Caco-2 (cell line): ENCODE measurements around the gene ZBTB47. TPM values are rescaled to one million over a fixed set of nuclear protein-coding genes. Genes with fewer than 3 reads are reported as not detected.

ENCODE experiments used
- BruUV-seq: library from RNA; stranded (reverse); fragments of 400-500 nt; replicated peaks from 2 replicates; lab custom pipeline; 2021; lab: Mats Ljungman, UMichigan
- CTCF ChIA-PET: fragments of 300-600 bp; sonication (Branson Sonifier 250); formaldehyde crosslinking; loops from one replicate; lab custom pipeline; 2022; ENCODE audit warnings: antibody characterized with exemption; lab: Charles Lee
- POLR2A ChIA-PET: fragments of 300-600 bp; sonication (Branson Sonifier 250); formaldehyde crosslinking; loops from one replicate; lab custom pipeline; 2022; ENCODE audit warnings: antibody characterized with exemption; lab: Charles Lee
- DNase-seq, 2 experiments: peaks; one replicate each; pipeline versions ENCODE4 v3.0.0 to v3.0.0-alpha.2; 2020 to 2022
- H3K27me3 ChIP-seq: replicated peaks from 2 replicates; pipeline ENCODE4 v1.6.0; 2011; ENCODE audit warnings: low read length; ENCODE audit not compliant: control insufficient read depth, insufficient read depth
- H3K36me3 ChIP-seq: 2 replicates; pipeline ENCODE4 v1.5.1; 2011; ENCODE audit warnings: low read length; ENCODE audit not compliant: control insufficient read depth, insufficient read depth
- H3K4me1 ChIP-seq: fragments of 250-450 bp; sonication (Bioruptor Pico); 2 replicates; pipeline ENCODE4 v1.5.1; 2020; ENCODE audit warnings: mild to moderate bottlenecking
- H3K4me3 ChIP-seq: 2 replicates; pipeline ENCODE4 v1.5.1; 2011; ENCODE audit warnings: low read depth, mild to moderate bottlenecking, control low read depth, low read length
- H3K9me3 ChIP-seq: fragments of 250-450 bp; sonication (Bioruptor Pico); 2 replicates; pipeline ENCODE4 v1.5.1; 2020; ENCODE audit warnings: mild to moderate bottlenecking, moderate library complexity
- H3K27ac Mint-ChIP-seq: one replicate; pipeline ENCODE4 v1.8.0; 2022; ENCODE audit warnings: mixed read lengths; ENCODE audit not compliant: unreplicated experiment
- H3K27me3 Mint-ChIP-seq: one replicate; pipeline ENCODE4 v1.8.0; 2022; ENCODE audit warnings: mixed read lengths; ENCODE audit not compliant: insufficient read depth, unreplicated experiment
- H3K36me3 Mint-ChIP-seq: one replicate; pipeline ENCODE4 v1.8.0; 2022; ENCODE audit warnings: mild to moderate bottlenecking, mixed read lengths; ENCODE audit not compliant: insufficient read depth, unreplicated experiment
- H3K4me1 Mint-ChIP-seq: one replicate; pipeline ENCODE4 v1.8.0; 2022; ENCODE audit warnings: low read depth, mixed read lengths; ENCODE audit not compliant: unreplicated experiment
- H3K4me3 Mint-ChIP-seq: one replicate; pipeline ENCODE4 v1.8.0; 2022; ENCODE audit warnings: mild to moderate bottlenecking, moderate library complexity, mixed read lengths; ENCODE audit not compliant: unreplicated experiment
- H3K9me3 Mint-ChIP-seq: one replicate; pipeline ENCODE4 v1.8.0; 2022; ENCODE audit warnings: mixed read lengths; ENCODE audit not compliant: unreplicated experiment
- CTCF ChIP-seq, 2 experiments: fragments of 200-600 bp in 1 of 2; IDR thresholded peaks; 1 replicate in 1 of 2; 2 replicates in 1 of 2; pipeline versions ENCODE4 v1.5.1 to v1.8.0; 2011 to 2022; ENCODE audit warnings: antibody characterized with exemption in 1 of 2, control low read depth in 1 of 2, inconsistent platforms in 1 of 2, low read depth in 1 of 2, low read length in 1 of 2, mild to moderate bottlenecking in 1 of 2, moderate library complexity in 1 of 2; ENCODE audit not compliant: insufficient read depth in 1 of 2, severe bottlenecking in 1 of 2, unreplicated experiment in 1 of 2
- intact Hi-C: fragments of 100-400 bp; cut with micrococcal nuclease; formaldehyde crosslinking; loops from one replicate; pipeline ENCODE4 v1.10.0; 2022; ENCODE audit not compliant: unreplicated experiment
- total RNA-seq: library from RNA; stranded (reverse); gene quantifications from 2 replicates; pipeline ENCODE4 v1.2.3, GENCODE V29; 2022

Gene ZBTB47
- total RNA-seq, 1 experiment from 2014 or later, result 4.8 TPM

GRCh38 chr3:42673082-42673481 is 19.6 kb downstream of the ZBTB47 start:
- Histone ChIP-seq H3K4me3 (no peak overlapping the region), H3K27me3 (no peaks in the 10 kb centered on the region; the same call in 1 of the 2 replicates), H3K36me3 (no peaks in the 10 kb centered on the region), H3K9me3 (no peaks in the 10 kb centered on the region; the same call in 1 of the 2 replicates), H3K4me1 (no peaks in the 10 kb centered on the region)
- no peak for DNase-seq
- POLR2A ChIA-PET, result no interaction called here
- Mint-ChIP-seq H3K4me1 (no peaks in the 10 kb centered on the region), H3K27me3 (peaks cover 12% of the 10 kb centered on the region), H3K4me3 (no peak overlapping the region), H3K9me3 (peaks cover 9% of the 10 kb centered on the region), H3K36me3 (no peaks in the 10 kb centered on the region), H3K27ac (no peak overlapping the region)
- no TSS peak for BruUV-seq
- intact Hi-C loops, result no loop called here
- CTCF ChIA-PET, result no interaction called here
- TF ChIP-seq CTCF (IDR thresholded peaks at IDR 0.05; ENCODE audit: insufficient read depth in 1 of 2, low read depth in 1 of 2, low read length in 1 of 2, severe bottlenecking in 1 of 2, unreplicated experiment in 1 of 2), result no peak

GRCh38 chr3:42674146-42674545 is 20.6 kb downstream of the ZBTB47 start:
- Histone ChIP-seq H3K27me3 (no peaks in the 10 kb centered on the region; the same call in 1 of the 2 replicates), H3K9me3 (no peaks in the 10 kb centered on the region; the same call in 1 of the 2 replicates), H3K36me3 (no peaks in the 10 kb centered on the region), H3K4me1 (no peaks in the 10 kb centered on the region), H3K4me3 (no peak overlapping the region)
- Mint-ChIP-seq H3K4me3 (no peak overlapping the region), H3K36me3 (no peaks in the 10 kb centered on the region), H3K9me3 (peaks cover 9% of the 10 kb centered on the region), H3K27me3 (peaks cover 16% of the 10 kb centered on the region), H3K27ac (no peak overlapping the region), H3K4me1 (no peaks in the 10 kb centered on the region)
- intact Hi-C loops, result no loop called here
- no TSS peak for BruUV-seq
- no peak for TF ChIP-seq CTCF (IDR thresholded peaks at IDR 0.05; ENCODE audit: insufficient read depth in 1 of 2, low read depth in 1 of 2, low read length in 1 of 2, severe bottlenecking in 1 of 2, unreplicated experiment in 1 of 2)
- ChIA-PET CTCF (no interaction called here), POLR2A (no interaction called here)
- no peak for DNase-seq

- TF ChIP-seq CTCF (IDR thresholded peaks at IDR 0.05; ENCODE audit: insufficient read depth in 1 of 2, low read depth in 1 of 2, low read length in 1 of 2, severe bottlenecking in 1 of 2, unreplicated experiment in 1 of 2), result no peak
- intact Hi-C loops, result no loop called here
- H3K27me3 Mint-ChIP-seq, result peaks cover 16% of the 10 kb centered on the region
- Histone ChIP-seq H3K27me3 (no peaks in the 10 kb centered on the region; the same call in 1 of the 2 replicates), H3K9me3 (no peaks in the 10 kb centered on the region; the same call in 1 of the 2 replicates), H3K4me3 (no peak overlapping the region), H3K4me1 (no peaks in the 10 kb centered on the region), H3K36me3 (no peaks in the 10 kb centered on the region)
- CTCF ChIA-PET, result no interaction called here
- H3K27ac Mint-ChIP-seq, result no peak overlapping the region
- no TSS peak for BruUV-seq
- DNase-seq, result no peak
- POLR2A ChIA-PET, result no interaction called here
- no peaks in the 10 kb centered on the region for H3K4me1 Mint-ChIP-seq
- H3K36me3 Mint-ChIP-seq, result no peaks in the 10 kb centered on the region
- H3K4me3 Mint-ChIP-seq, result no peak overlapping the region
- H3K9me3 Mint-ChIP-seq, result peaks cover 9% of the 10 kb centered on the region
These were observed 22.4 kb downstream of the ZBTB47 start for GRCh38 chr3:42675909-42676308.
